ENCODE measurements around the gene VSTM4.

- TF ChIP-seq, protein P1, sequence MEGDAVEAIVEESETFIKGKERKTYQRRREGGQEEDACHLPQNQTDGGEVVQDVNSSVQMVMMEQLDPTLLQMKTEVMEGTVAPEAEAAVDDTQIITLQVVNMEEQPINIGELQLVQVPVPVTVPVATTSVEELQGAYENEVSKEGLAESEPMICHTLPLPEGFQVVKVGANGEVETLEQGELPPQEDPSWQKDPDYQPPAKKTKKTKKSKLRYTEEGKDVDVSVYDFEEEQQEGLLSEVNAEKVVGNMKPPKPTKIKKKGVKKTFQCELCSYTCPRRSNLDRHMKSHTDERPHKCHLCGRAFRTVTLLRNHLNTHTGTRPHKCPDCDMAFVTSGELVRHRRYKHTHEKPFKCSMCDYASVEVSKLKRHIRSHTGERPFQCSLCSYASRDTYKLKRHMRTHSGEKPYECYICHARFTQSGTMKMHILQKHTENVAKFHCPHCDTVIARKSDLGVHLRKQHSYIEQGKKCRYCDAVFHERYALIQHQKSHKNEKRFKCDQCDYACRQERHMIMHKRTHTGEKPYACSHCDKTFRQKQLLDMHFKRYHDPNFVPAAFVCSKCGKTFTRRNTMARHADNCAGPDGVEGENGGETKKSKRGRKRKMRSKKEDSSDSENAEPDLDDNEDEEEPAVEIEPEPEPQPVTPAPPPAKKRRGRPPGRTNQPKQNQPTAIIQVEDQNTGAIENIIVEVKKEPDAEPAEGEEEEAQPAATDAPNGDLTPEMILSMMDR (conservative IDR thresholded peaks at IDR 0.05; ENCODE audit: low read depth in 2 of 2), result no peak
- no peak for TF ChIP-seq EZH2 (IDR thresholded peaks at IDR 0.05; ENCODE audit: low read depth, unreplicated experiment)
Measured at GRCh38 chr10:49028639-49029038, 86.7 kb downstream of the VSTM4 start.

All from GM23338 (cell line).